K562 (cell line): ENCODE measurements around the gene PLCB1. TPM values are rescaled to one million over a fixed set of nuclear protein-coding genes. Genes with fewer than 3 reads are reported as not detected.

Source experiments
- ATAC-seq: fragments of 200-7000 bp; cut with Tn5 transposase; 3 replicates; pipeline ENCODE4 v1.9.1; 2020; ENCODE audit warnings: moderate library complexity
- BruUV-seq: library from RNA; stranded (reverse); fragments of 400-500 nt; replicated peaks from 2 replicates; lab custom pipeline; 2021; lab: Mats Ljungman, UMichigan
- CTCF ChIA-PET: fragments of 300-600 bp; formaldehyde crosslinking; extraction: SDS; loops from one replicate; lab custom pipeline; 2021; ENCODE audit warnings: low intra/inter-chr PET ratio; lab: Yijun Ruan, JAX
- POLR2A ChIA-PET: fragments of 300-600, 350-650 bp; sonication (Branson Sonifier 250); formaldehyde crosslinking; extraction: SDS; loops from one replicate; lab custom pipeline; 2021; ENCODE audit warnings: antibody characterized with exemption, inconsistent platforms; lab: Yijun Ruan, JAX
- DNase-seq, 4 experiments: peaks; one replicate each; pipeline versions ENCODE4 v3.0.0 to v3.0.0-alpha.2; 2011 to 2018; ENCODE audit warnings: low spot score in 3 of 4, mixed read lengths in 3 of 4; ENCODE audit errors: extremely low read depth in 1 of 4
- FAIRE-seq: peaks from 2 replicates; lab custom pipeline; 2011; peaks lifted over from hg19 to GRCh38; lab: Jason Lieb, UNC
- H2AFZ ChIP-seq: 2 replicates; pipeline ENCODE4 v1.6.0; 2011; ENCODE audit warnings: low read depth, low read length, control low read depth, inconsistent platforms
- H3K27ac ChIP-seq: fragments of 200-600 bp; 3 replicates; pipeline ENCODE4 v1.8.0; 2011; ENCODE audit warnings: low read depth, mild to moderate bottlenecking, control low read depth, inconsistent platforms, low read length, moderate library complexity, mixed read lengths; ENCODE audit errors: extremely low read depth
- H3K27me3 ChIP-seq, 2 experiments: fragments of 300-600 bp in 1 of 2; 2 replicates in 1 of 2; 3 replicates in 1 of 2; pipeline versions ENCODE4 v1.6.0 to v1.8.0; 2011; ENCODE audit warnings: inconsistent platforms in 2 of 2, low read length in 2 of 2, mild to moderate bottlenecking in 1 of 2, mixed read lengths in 1 of 2, moderate library complexity in 1 of 2; ENCODE audit not compliant: control insufficient read depth in 2 of 2, insufficient read depth in 2 of 2
- H3K36me3 ChIP-seq: fragments of 300-600 bp; 3 replicates; pipeline ENCODE4 v1.8.0; 2011; ENCODE audit warnings: mild to moderate bottlenecking, low read length, inconsistent platforms; ENCODE audit not compliant: control insufficient read depth, insufficient read depth
- H3K4me1 ChIP-seq, 2 experiments: fragments of 200-600 bp in 1 of 2; replicated peaks in 1 of 2; 2 replicates in 1 of 2; 3 replicates in 1 of 2; pipeline versions ENCODE4 v1.5.1 to v1.8.0; 2011; ENCODE audit warnings: inconsistent platforms in 2 of 2, low read length in 2 of 2, mild to moderate bottlenecking in 1 of 2, mixed read lengths in 1 of 2, moderate library complexity in 1 of 2; ENCODE audit not compliant: control insufficient read depth in 2 of 2, insufficient read depth in 2 of 2
- H3K4me2 ChIP-seq: 2 replicates; pipeline ENCODE4 v1.6.1; 2011; ENCODE audit warnings: low read length, control low read depth, inconsistent platforms, mixed read lengths; ENCODE audit not compliant: insufficient read depth
- H3K4me3 ChIP-seq: fragments of 200-600 bp; sonication (generic), shearing (Covaris generic); 2 replicates; pipeline ENCODE4 v1.5.1; 2016; ENCODE audit warnings: control low read depth, inconsistent platforms
- H3K79me2 ChIP-seq: fragments of 200-600 bp; 3 replicates; pipeline ENCODE4 v1.8.0; 2011; ENCODE audit warnings: low read length, inconsistent platforms; ENCODE audit not compliant: control insufficient read depth, insufficient read depth
- H3K9ac ChIP-seq, 2 experiments: 2 replicates each; pipeline versions ENCODE4 v1.6.0 to v1.6.1; 2011; ENCODE audit warnings: low read depth in 2 of 2, low read length in 2 of 2, control low read depth in 1 of 2, inconsistent platforms in 1 of 2, mild to moderate bottlenecking in 1 of 2, mixed read lengths in 1 of 2; ENCODE audit not compliant: insufficient read depth in 1 of 2
- H3K9me1 ChIP-seq: one replicate; pipeline ENCODE4 v1.6.0; 2011; ENCODE audit warnings: inconsistent platforms, mild to moderate bottlenecking, low read length, moderate library complexity; ENCODE audit not compliant: control insufficient read depth, insufficient read depth
- H3K9me3 ChIP-seq: replicated peaks from 2 replicates; pipeline ENCODE4 v1.5.1; 2011; ENCODE audit warnings: low read depth, low read length, inconsistent platforms; ENCODE audit not compliant: control insufficient read depth, insufficient read depth
- H4K20me1 ChIP-seq: replicated peaks from 2 replicates; pipeline ENCODE4 v1.6.1; 2011; ENCODE audit warnings: low read length, inconsistent platforms, mixed read lengths; ENCODE audit not compliant: control insufficient read depth, insufficient read depth
- ARID3B ChIP-seq: fragments of 250-450 bp; sonication (Bioruptor Pico); IDR thresholded peaks from 2 replicates; pipeline ENCODE4 v1.4.0; 2020; ENCODE audit warnings: borderline replicate concordance
- ATF6 ChIP-seq: sonication (generic); formaldehyde crosslinking; IDR thresholded peaks from 2 replicates; pipeline ENCODE4 v1.4.0; 2020; ENCODE audit warnings: mild to moderate bottlenecking, missing genetic modification reagents
- CEBPB ChIP-seq: fragments of 450-650 bp; IDR thresholded peaks from 2 replicates; pipeline ENCODE4 v1.6.1; 2016; ENCODE audit warnings: missing genetic modification characterization, missing compliant biosample characterization
- FOXK1 ChIP-seq: sonication (generic); formaldehyde crosslinking; IDR thresholded peaks from 2 replicates; pipeline ENCODE4 v1.8.0; 2022; ENCODE audit warnings: missing genetic modification reagents, mild to moderate bottlenecking, borderline replicate concordance
- MAX ChIP-seq: sonication (generic); formaldehyde crosslinking; IDR thresholded peaks from 2 replicates; pipeline ENCODE4 v1.9.0; 2022; ENCODE audit warnings: mild to moderate bottlenecking, missing genetic modification reagents
- NFIX ChIP-seq: fragments of 250-450 bp; sonication (Bioruptor Pico); IDR thresholded peaks from 2 replicates; pipeline ENCODE4 v1.4.0; 2020; ENCODE audit warnings: low read depth, mild to moderate bottlenecking, moderate library complexity
- NR2F6 ChIP-seq: fragments of 450-650 bp; formaldehyde crosslinking; IDR thresholded peaks from 2 replicates; pipeline ENCODE4 v1.4.0; 2020; ENCODE audit warnings: mild to moderate bottlenecking
- THRAP3 ChIP-seq: fragments of 450-650 bp; IDR thresholded peaks from 2 replicates; pipeline ENCODE4 v1.6.1; 2016; ENCODE audit warnings: mild to moderate bottlenecking, inconsistent platforms, borderline replicate concordance
- TRIM24 ChIP-seq, 2 experiments: fragments of 450-650 bp; IDR thresholded peaks; 2 replicates each; pipeline ENCODE4 v1.6.1; 2016
- WGBS: fragments of 100-300 bp; shearing (Covaris generic); methylation state at CpG from one replicate; pipeline ENCODE4 v1.1.6; 2016; ENCODE audit warnings: low coverage, mixed read lengths; ENCODE audit not compliant: insufficient coverage; ENCODE audit errors: missing lambda C conversion rate; 5-methylcytosine and 5-hydroxymethylcytosine counted together
- in situ Hi-C: fragments of 300-500 bp; cut with MboI; formaldehyde crosslinking; loops from 4 replicates; pipeline ENCODE4 v1.15.0; 2018; ENCODE audit warnings: inconsistent platforms, mixed read lengths
- intact Hi-C: fragments of 100-400 bp; cut with micrococcal nuclease; formaldehyde crosslinking; loops from 2 replicates; pipeline ENCODE4 v1.14.2; 2022
- polyA plus RNA-seq, 8 experiments: library from polyadenylated mRNA; depleted of rRNA in 4 of 8; stranded (reverse) in 5 of 8; unstranded in 3 of 8; fragments of >200 nt; fragmentation: Nextera tagmentation in 2 of 8; fragmentation: Illumina TruSeq in 1 of 8; extraction: Ambion mirVana in 2 of 8; extraction: Trizol in 1 of 8; gene quantifications; 2 replicates each; pipeline versions ENCODE4 v1.2.1 to v1.2.3, GENCODE V29; 2011 to 2014; ENCODE audit warnings: inconsistent platforms in 1 of 8, missing spikeins in 1 of 8
- total RNA-seq, 7 experiments: library from RNA; depleted of rRNA in 6 of 7; stranded (reverse); fragments of >200 nt in 6 of 7; fragmentation: Illumina TruSeq in 2 of 7; extraction: Trizol in 2 of 7; gene quantifications; 2 replicates each; pipeline versions ENCODE4 v1.2.1 to v1.2.3, GENCODE V29; 2011 to 2021; ENCODE audit warnings: low replicate concordance in 1 of 7

Gene PLCB1
- total and polyA plus RNA-seq, 9 of the 15 experiments (the other 6 are each of a cell fraction or from before 2014, with no cell fraction given): 0.34 to 3.1 (median 1.3) TPM

- TF ChIP-seq NFIX (CRISPR knock-in tag): no peak
- no peak for TF ChIP-seq CEBPB (tag)
- no peak for TF ChIP-seq MAX (CRISPR knock-in tag)
- TF ChIP-seq ATF6 (CRISPR knock-in tag): no peak
- TF ChIP-seq FOXK1 (CRISPR knock-in tag): no peak
Measured at GRCh38 chr20:8661229-8661952, 529.3 kb downstream of the PLCB1 start (continued).

- Histone ChIP-seq H4K20me1 (no peaks in the 10 kb centered on the region), H3K9me3 (no peaks in the 10 kb centered on the region)
- CTCF ChIA-PET: no interaction called here
- TF ChIP-seq NR2F6 (CRISPR knock-in tag) (no peak), ARID3B (CRISPR knock-in tag) (no peak), TRIM24 (IDR thresholded peaks at IDR 0.05) (no peak), THRAP3 (no peak)
- TF ChIP-seq, all 486 proteins: peak for 0
- H3K79me2 ChIP-seq: no peaks in the 10 kb centered on the region
- no peaks in the 10 kb centered on the region for H3K4me1 ChIP-seq
- no peak overlapping the region for H3K4me2 ChIP-seq
- no peak overlapping the region for H3K4me3 ChIP-seq
- FAIRE-seq (no peak), ATAC-seq (no peak), DNase-seq (no peak)
- in situ Hi-C loops (no loop called here), intact Hi-C loops (no loop called here)
- no peak overlapping the region for H3K9ac ChIP-seq
- no peaks in the 10 kb centered on the region for H3K9me1 ChIP-seq
- no peak overlapping the region for H3K27ac ChIP-seq
- H2AFZ ChIP-seq: no peak overlapping the region
- no peaks in the 10 kb centered on the region for H3K27me3 ChIP-seq
- POLR2A ChIA-PET: no interaction called here
- WGBS: 7% methylated on average over 5 of the region's 5 CpGs
- no TSS peak for BruUV-seq
- H3K36me3 ChIP-seq: no peaks in the 10 kb centered on the region
Measured at GRCh38 chr20:8662433-8662954, 530.4 kb downstream of the PLCB1 start.
